ENCODE data around the gene NXPE1. TPM values are rescaled to one million over a fixed set of nuclear protein-coding genes. Genes with fewer than 3 reads are reported as not detected.
"Not testable (repeated sequence)": the region's sequence is repeated elsewhere in the genome, so short reads cannot be mapped to it uniquely, and the experiment has no call there.

The NXPE1 gene
- not detected for total RNA-seq

- DNase-seq (ENCODE audit: low spot score in 2 of 2) (no peak), ATAC-seq (no peak)
- Mint-ChIP-seq H3K36me3 (no peaks in the 10 kb centered on the region), H3K27ac (no peak within 1 kb of the TSS), H3K9me3 (no peaks in the 10 kb centered on the region)
These were observed at the start of gene NXPE1 for GRCh38 chr11:114559425-114560310. NXPE1 (minus strand) TSS chr11:114559881; CDS start chr11:114551201, 8,680 bp downstream.

- Mint-ChIP-seq H3K9me3 (no peaks in the 10 kb centered on the region), H3K36me3 (no peaks in the 10 kb centered on the region), H3K27ac (no peak overlapping the region)
- ATAC-seq: no peak
- no peak for DNase-seq (ENCODE audit: low spot score in 2 of 2)
These were observed 49.7 kb upstream of the NXPE1 start for GRCh38 chr11:114609429-114609828.

GRCh38 chr11:114608605-114609004 is 48.9 kb upstream of the NXPE1 start:
- not testable (repeated sequence) for ATAC-seq; DNase-seq (ENCODE audit: low spot score in 2 of 2); H3K36me3 Mint-ChIP-seq; H3K9me3 Mint-ChIP-seq
- peak overlapping the region in 1 of 2 donors; percentile 35 for H3K27ac Mint-ChIP-seq

- H3K36me3 Mint-ChIP-seq: no peaks in the 10 kb centered on the region
- DNase-seq (ENCODE audit: low spot score in 2 of 2) (no peak), ATAC-seq (no peak)
- peak overlapping the region in 1 of 2 donors; percentile 35 for H3K27ac Mint-ChIP-seq
- H3K9me3 Mint-ChIP-seq: no peaks in the 10 kb centered on the region
These were observed 48.2 kb upstream of the NXPE1 start for GRCh38 chr11:114607753-114608459.

GRCh38 chr11:114606802-114607075 is 47.1 kb upstream of the NXPE1 start:
- DNase-seq (ENCODE audit: low spot score in 2 of 2); H3K9me3 Mint-ChIP-seq; H3K36me3 Mint-ChIP-seq; ATAC-seq; H3K27ac Mint-ChIP-seq: not testable (repeated sequence)

- no peaks in the 10 kb centered on the region for H3K9me3 Mint-ChIP-seq
- no peak for ATAC-seq
- H3K27ac Mint-ChIP-seq: no peak overlapping the region
- no peaks in the 10 kb centered on the region for H3K36me3 Mint-ChIP-seq
- DNase-seq (ENCODE audit: low spot score in 2 of 2): no peak
These were observed 46.5 kb upstream of the NXPE1 start for GRCh38 chr11:114606003-114606801.

- Mint-ChIP-seq H3K9me3 (no peaks in the 10 kb centered on the region), H3K36me3 (no peaks in the 10 kb centered on the region), H3K27ac (no peak overlapping the region)
- no peak for ATAC-seq
- no peak for DNase-seq (ENCODE audit: low spot score in 2 of 2)
These were observed 45.7 kb upstream of the NXPE1 start for GRCh38 chr11:114605370-114605769.

GRCh38 chr11:114604886-114605285 is 45.2 kb upstream of the NXPE1 start:
- ATAC-seq: no peak
- Mint-ChIP-seq H3K9me3 (no peaks in the 10 kb centered on the region), H3K27ac (no peak overlapping the region)

GRCh38 chr11:114604179-114604813 is 44.6 kb upstream of the NXPE1 start:
- peak overlapping the region in 1 of 2 donors; percentile 12 for H3K27ac Mint-ChIP-seq
- H3K9me3 Mint-ChIP-seq: no peaks in the 10 kb centered on the region
- DNase-seq (ENCODE audit: low spot score in 2 of 2) (no peak), ATAC-seq (peak in 1 of 2 donors; percentile 33)
- no peaks in the 10 kb centered on the region for H3K36me3 Mint-ChIP-seq

More at GRCh38 chr11:114604886-114605285, 45.2 kb upstream of the NXPE1 start:
- no peak for DNase-seq (ENCODE audit: low spot score in 2 of 2)
- H3K36me3 Mint-ChIP-seq: no peaks in the 10 kb centered on the region

GRCh38 chr11:114603151-114603550 is 43.5 kb upstream of the NXPE1 start:
- not testable (repeated sequence) for H3K9me3 Mint-ChIP-seq; H3K36me3 Mint-ChIP-seq; H3K27ac Mint-ChIP-seq; DNase-seq (ENCODE audit: low spot score in 2 of 2); ATAC-seq

GRCh38 chr11:114598461-114598860 is 38.8 kb upstream of the NXPE1 start:
- Mint-ChIP-seq H3K36me3 (no peaks in the 10 kb centered on the region), H3K27ac (no peak overlapping the region), H3K9me3 (no peaks in the 10 kb centered on the region)
- ATAC-seq: no peak
- no peak for DNase-seq (ENCODE audit: low spot score in 2 of 2)

GRCh38 chr11:114596175-114596919 is 36.7 kb upstream of the NXPE1 start:
- Mint-ChIP-seq H3K9me3 (no peaks in the 10 kb centered on the region), H3K27ac (no peak overlapping the region), H3K36me3 (no peaks in the 10 kb centered on the region)
- no peak for DNase-seq (ENCODE audit: low spot score in 2 of 2)
- no peak for ATAC-seq

- DNase-seq (ENCODE audit: low spot score in 2 of 2) (no peak), ATAC-seq (no peak)
- Mint-ChIP-seq H3K27ac (no peak within 1 kb of the TSS), H3K9me3 (no peaks in the 10 kb centered on the region), H3K36me3 (no peaks in the 10 kb centered on the region)
These were observed 35.9 kb upstream of the NXPE1 start, which contains the start of gene NXPE4 for GRCh38 chr11:114595571-114595970. NXPE4 (minus strand) TSS chr11:114595786; CDS start chr11:114594759, 1,027 bp downstream.

- Mint-ChIP-seq H3K36me3 (no peaks in the 10 kb centered on the region), H3K9me3 (no peaks in the 10 kb centered on the region)
- ATAC-seq: no peak
These were observed 35.0 kb upstream of the NXPE1 start for GRCh38 chr11:114594703-114595102.

GRCh38 chr11:114587398-114587953 is 27.8 kb upstream of the NXPE1 start:
- DNase-seq (ENCODE audit: low spot score in 2 of 2) (no peak), ATAC-seq (peak in 1 of 2 donors; percentile 39)
- peaks cover 27 to 29% of the 10 kb centered on the region in 2 donors for H3K36me3 Mint-ChIP-seq
- peaks cover 28 to 35% of the 10 kb centered on the region in 2 donors for H3K9me3 Mint-ChIP-seq
- H3K27ac Mint-ChIP-seq: no peak overlapping the region

More at GRCh38 chr11:114594703-114595102, 35.0 kb upstream of the NXPE1 start:
- DNase-seq (ENCODE audit: low spot score in 2 of 2): no peak
- H3K27ac Mint-ChIP-seq: no peak overlapping the region
